DOHH2 (cell line): ENCODE measurements around the gene SLC6A6.

Source experiments
- H3F3A ChIP-seq: fragments of 200-600 bp; sonication (generic), shearing (Covaris generic); 2 replicates; pipeline ENCODE4 v1.6.0; 2016; ENCODE audit warnings: antibody characterized with exemption, mild to moderate bottlenecking; ENCODE audit not compliant: control insufficient read depth, insufficient read depth
- H3K27ac ChIP-seq: fragments of 200-600 bp; sonication (generic); 2 replicates; pipeline ENCODE4 v1.5.1; 2014; ENCODE audit warnings: low read depth, mild to moderate bottlenecking, low read length, moderate library complexity
- H3K27me3 ChIP-seq: fragments of 200-600 bp; sonication (generic); 2 replicates; pipeline ENCODE4 v1.6.1; 2014; ENCODE audit warnings: mild to moderate bottlenecking, low read length, mixed read lengths; ENCODE audit not compliant: control insufficient read depth
- H3K36me3 ChIP-seq: fragments of 200-600 bp; sonication (generic); 2 replicates; pipeline ENCODE4 v1.6.1; 2014; ENCODE audit warnings: mild to moderate bottlenecking, low read length, moderate library complexity, mixed read lengths; ENCODE audit not compliant: control insufficient read depth
- H3K4me1 ChIP-seq: fragments of 200-600 bp; sonication (generic); 2 replicates; pipeline ENCODE4 v1.6.1; 2014; ENCODE audit warnings: mild to moderate bottlenecking, low read length, mixed read lengths; ENCODE audit not compliant: control insufficient read depth
- H3K4me2 ChIP-seq: fragments of 200-600 bp; sonication (generic); 2 replicates; pipeline ENCODE4 v1.6.0; 2014; ENCODE audit warnings: mild to moderate bottlenecking, low read length, moderate library complexity
- H3K4me3 ChIP-seq: fragments of 200-600 bp; sonication (generic); 2 replicates; pipeline ENCODE4 v1.5.1; 2014; ENCODE audit warnings: mild to moderate bottlenecking, low read length, mixed read lengths
- H3K79me2 ChIP-seq: fragments of 200-600 bp; sonication (generic); 2 replicates; pipeline ENCODE4 v1.6.1; 2014; ENCODE audit warnings: mild to moderate bottlenecking, low read length, mixed read lengths; ENCODE audit not compliant: control insufficient read depth
- H3K9me2 ChIP-seq: fragments of 200-600 bp; sonication (generic); replicated peaks from 2 replicates; pipeline ENCODE4 v1.6.1; 2014; ENCODE audit warnings: mild to moderate bottlenecking, low read length, mixed read lengths; ENCODE audit not compliant: control insufficient read depth
- H3K9me3 ChIP-seq: fragments of 200-600 bp; sonication (generic); 2 replicates; pipeline ENCODE4 v1.6.1; 2014; ENCODE audit warnings: antibody characterized with exemption, low read length, mixed read lengths; ENCODE audit not compliant: control insufficient read depth, insufficient read depth
- H4K20me1 ChIP-seq: fragments of 200-600 bp; sonication (generic); 2 replicates; pipeline ENCODE4 v1.6.0; 2014; ENCODE audit warnings: low read depth, mild to moderate bottlenecking, antibody characterized with exemption, low read length, moderate library complexity; ENCODE audit not compliant: control insufficient read depth, insufficient read depth
- CTCF ChIP-seq: fragments of 200-600 bp; sonication (generic); IDR thresholded peaks from one replicate; pipeline ENCODE4 v1.5.1; 2014; ENCODE audit warnings: antibody characterized with exemption, mild to moderate bottlenecking, low read depth, low read length; ENCODE audit not compliant: poor library complexity, severe bottlenecking
- EZH2phosphoT487 ChIP-seq: fragments of 200-600 bp; sonication (generic); IDR thresholded peaks from 2 replicates; pipeline ENCODE4 v1.6.1; 2017; ENCODE audit warnings: borderline replicate concordance, mild to moderate bottlenecking, antibody characterized with exemption, low read length, moderate library complexity, mixed read lengths

Gene SLC6A6

GRCh38 chr3:14363991-14364390 is 38.4 kb upstream of the SLC6A6 start:
- no peak overlapping the region for H3K4me3 ChIP-seq
- no peaks in the 10 kb centered on the region for H4K20me1 ChIP-seq
- H3K9me3 ChIP-seq, result no peaks in the 10 kb centered on the region
- no peaks in the 10 kb centered on the region for H3F3A ChIP-seq
- H3K27me3 ChIP-seq, result peaks cover 8% of the 10 kb centered on the region
- H3K4me1 ChIP-seq, result no peaks in the 10 kb centered on the region
- no peak overlapping the region for H3K4me2 ChIP-seq
- H3K36me3 ChIP-seq, result no peaks in the 10 kb centered on the region
- no peaks in the 10 kb centered on the region for H3K9me2 ChIP-seq
- TF ChIP-seq CTCF, result no peak
- TF ChIP-seq EZH2phosphoT487, result no peak
- H3K79me2 ChIP-seq, result no peaks in the 10 kb centered on the region
- H3K27ac ChIP-seq, result no peak overlapping the region

GRCh38 chr3:14364580-14365292 is 37.7 kb upstream of the SLC6A6 start:
- no peak overlapping the region for H3K27ac ChIP-seq
- no peak overlapping the region for H3K4me2 ChIP-seq
- H3K4me3 ChIP-seq, result no peak overlapping the region
- TF ChIP-seq EZH2phosphoT487 (no peak), CTCF (no peak)
- H3F3A ChIP-seq, result no peaks in the 10 kb centered on the region
- H3K9me2 ChIP-seq, result no peaks in the 10 kb centered on the region
- H3K79me2 ChIP-seq, result no peaks in the 10 kb centered on the region
- peaks cover 8% of the 10 kb centered on the region for H3K27me3 ChIP-seq
- no peaks in the 10 kb centered on the region for H3K4me1 ChIP-seq
- H3K9me3 ChIP-seq, result no peaks in the 10 kb centered on the region
- no peaks in the 10 kb centered on the region for H4K20me1 ChIP-seq
- no peaks in the 10 kb centered on the region for H3K36me3 ChIP-seq

- no peaks in the 10 kb centered on the region for H3F3A ChIP-seq
- H4K20me1 ChIP-seq, result no peaks in the 10 kb centered on the region
- H3K9me2 ChIP-seq, result no peaks in the 10 kb centered on the region
- no peaks in the 10 kb centered on the region for H3K79me2 ChIP-seq
- no peaks in the 10 kb centered on the region for H3K36me3 ChIP-seq
- no peaks in the 10 kb centered on the region for H3K4me1 ChIP-seq
- H3K27ac ChIP-seq, result no peak overlapping the region
- peaks cover 11% of the 10 kb centered on the region for H3K27me3 ChIP-seq
- H3K9me3 ChIP-seq, result no peaks in the 10 kb centered on the region
- no peak overlapping the region for H3K4me2 ChIP-seq
- TF ChIP-seq CTCF (no peak), EZH2phosphoT487 (no peak)
- no peak overlapping the region for H3K4me3 ChIP-seq
Measured at GRCh38 chr3:14366248-14366647, 36.2 kb upstream of the SLC6A6 start.
